Vagina (tissue), 2 donors: Measurements from ENCODE around the gene SMARCD2.

Experiments
- CTCF ChIP-seq, 3 experiments: fragments of 450-650 bp in 2 of 3; fragments of 200-600 bp in 1 of 3; sonication (generic) in 1 of 3; IDR thresholded peaks; one replicate each; pipeline ENCODE4 v1.5.1; 2017 to 2019; ENCODE audit warnings: antibody characterized with exemption in 3 of 3, mild to moderate bottlenecking in 2 of 3, moderate library complexity in 2 of 3
- POLR2AphosphoS5 ChIP-seq, 2 donors: sonication (generic); formaldehyde crosslinking; IDR thresholded peaks; one replicate each; pipeline ENCODE4 v1.9.0; 2017; ENCODE audit warnings: antibody characterized with exemption in 2 of 2, mild to moderate bottlenecking in 2 of 2, low read depth in 1 of 2; ENCODE audit not compliant: insufficient read depth in 1 of 2

GRCh38 chr17:63822537-63822936, 19.9 kb downstream of the SMARCD2 start:
- no peak for TF ChIP-seq CTCF (IDR thresholded peaks at IDR 0.05)
- no peak for TF ChIP-seq POLR2AphosphoS5 (IDR thresholded peaks at IDR 0.05; ENCODE audit: insufficient read depth in 1 of 2, low read depth in 1 of 2)
